Uterus (tissue), 2 donors: ENCODE measurements around the gene URGCP.

Experiments
- CTCF ChIP-seq, 4 experiments: fragments of 200-600 bp in 2 of 4; fragments of 450-650 bp in 2 of 4; sonication (generic) in 2 of 4; IDR thresholded peaks; one replicate each; pipeline ENCODE4 v1.5.1; 2016 to 2019; ENCODE audit warnings: antibody characterized with exemption in 4 of 4, mild to moderate bottlenecking in 2 of 4, moderate library complexity in 1 of 4
- POLR2A ChIP-seq, 2 donors: fragments of 450-650 bp; IDR thresholded peaks; one replicate each; pipeline ENCODE4 v1.6.1; 2016; ENCODE audit warnings: antibody characterized with exemption in 2 of 2, mild to moderate bottlenecking in 1 of 2, moderate library complexity in 1 of 2

- no peak for TF ChIP-seq POLR2A (IDR thresholded peaks at IDR 0.05)
- TF ChIP-seq CTCF (IDR thresholded peaks at IDR 0.05) = no peak
Measured at GRCh38 chr7:43905209-43905946, 1.0 kb downstream of the URGCP start.
